MCF 10A (cell line): ENCODE results near the gene FOXP2. TPM values are rescaled to one million over a fixed set of nuclear protein-coding genes. Genes with fewer than 3 reads are reported as not detected.
"Not testable (repeated sequence)": the region's sequence is repeated elsewhere in the genome, so short reads cannot be mapped to it uniquely, and the experiment has no call there.

ENCODE experiments used
- BruUV-seq: library from RNA; stranded (reverse); fragments of 400-500 nt; replicated peaks from 2 replicates; lab custom pipeline; 2021; lab: Mats Ljungman, UMichigan
- CTCF ChIA-PET: fragments of 300-600 bp; sonication (Branson Sonifier 250); formaldehyde crosslinking; extraction: SDS; loops from one replicate; lab custom pipeline; 2021; ENCODE audit warnings: antibody characterized with exemption, inconsistent platforms; lab: Yijun Ruan, JAX
- POLR2A ChIA-PET: fragments of 300-600, 350-650 bp; sonication (Branson Sonifier 250); formaldehyde crosslinking; extraction: SDS; loops from one replicate; lab custom pipeline; 2020; ENCODE audit warnings: antibody characterized with exemption, inconsistent platforms; lab: Yijun Ruan, JAX
- DNase-seq: peaks from one replicate; pipeline ENCODE4 v3.0.0-alpha.2; 2018; ENCODE audit not compliant: unreplicated experiment
- H3K27ac Mint-ChIP-seq: one replicate; pipeline ENCODE4 v1.8.0; 2022; ENCODE audit warnings: mild to moderate bottlenecking, low read depth, mixed read lengths; ENCODE audit not compliant: unreplicated experiment
- H3K27me3 Mint-ChIP-seq: one replicate; pipeline ENCODE4 v1.8.0; 2022; ENCODE audit warnings: mixed read lengths; ENCODE audit not compliant: insufficient read depth, unreplicated experiment
- H3K36me3 Mint-ChIP-seq: one replicate; pipeline ENCODE4 v1.8.0; 2022; ENCODE audit warnings: mild to moderate bottlenecking, moderate library complexity, mixed read lengths; ENCODE audit not compliant: insufficient read depth, unreplicated experiment
- H3K4me1 Mint-ChIP-seq: one replicate; pipeline ENCODE4 v1.8.0; 2022; ENCODE audit warnings: mixed read lengths; ENCODE audit not compliant: insufficient read depth, unreplicated experiment
- H3K4me3 Mint-ChIP-seq: one replicate; pipeline ENCODE4 v1.8.0; 2022; ENCODE audit warnings: mild to moderate bottlenecking, moderate library complexity, mixed read lengths; ENCODE audit not compliant: unreplicated experiment
- H3K9me3 Mint-ChIP-seq: one replicate; pipeline ENCODE4 v1.8.0; 2022; ENCODE audit warnings: mixed read lengths; ENCODE audit not compliant: unreplicated experiment
- intact Hi-C: fragments of 100-400 bp; cut with micrococcal nuclease; formaldehyde crosslinking; loops from 2 replicates; pipeline ENCODE4 v1.14.1; 2022
- total RNA-seq: library from RNA; stranded (reverse); gene quantifications from 2 replicates; pipeline ENCODE4 v1.2.3, GENCODE V29; 2022
- TF ChIP-seq, protein P1 (sequence below): fragments of 200-600 bp; IDR thresholded peaks from one replicate; pipeline ENCODE4 v1.8.0; 2022; ENCODE audit warnings: antibody characterized with exemption, mild to moderate bottlenecking; ENCODE audit not compliant: unreplicated experiment

FOXP2 gene
- total RNA-seq, 1 experiment from 2014 or later = not detected

- ChIA-PET CTCF (interaction anchor here (0.6 kb wide), 1 partner anchor 568 kb away, joined by 6 read pairs; no protein-coding TSS in a partner anchor), POLR2A (no interaction called here)
- H3K27ac Mint-ChIP-seq = no peak overlapping the region
- intact Hi-C loops = no loop called here
- H3K4me3 Mint-ChIP-seq = no peak overlapping the region
- peak; percentile 5 for DNase-seq
- peaks cover 12% of the 10 kb centered on the region for H3K27me3 Mint-ChIP-seq
- TF ChIP-seq, protein P1, sequence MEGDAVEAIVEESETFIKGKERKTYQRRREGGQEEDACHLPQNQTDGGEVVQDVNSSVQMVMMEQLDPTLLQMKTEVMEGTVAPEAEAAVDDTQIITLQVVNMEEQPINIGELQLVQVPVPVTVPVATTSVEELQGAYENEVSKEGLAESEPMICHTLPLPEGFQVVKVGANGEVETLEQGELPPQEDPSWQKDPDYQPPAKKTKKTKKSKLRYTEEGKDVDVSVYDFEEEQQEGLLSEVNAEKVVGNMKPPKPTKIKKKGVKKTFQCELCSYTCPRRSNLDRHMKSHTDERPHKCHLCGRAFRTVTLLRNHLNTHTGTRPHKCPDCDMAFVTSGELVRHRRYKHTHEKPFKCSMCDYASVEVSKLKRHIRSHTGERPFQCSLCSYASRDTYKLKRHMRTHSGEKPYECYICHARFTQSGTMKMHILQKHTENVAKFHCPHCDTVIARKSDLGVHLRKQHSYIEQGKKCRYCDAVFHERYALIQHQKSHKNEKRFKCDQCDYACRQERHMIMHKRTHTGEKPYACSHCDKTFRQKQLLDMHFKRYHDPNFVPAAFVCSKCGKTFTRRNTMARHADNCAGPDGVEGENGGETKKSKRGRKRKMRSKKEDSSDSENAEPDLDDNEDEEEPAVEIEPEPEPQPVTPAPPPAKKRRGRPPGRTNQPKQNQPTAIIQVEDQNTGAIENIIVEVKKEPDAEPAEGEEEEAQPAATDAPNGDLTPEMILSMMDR = no peak
- no peaks in the 10 kb centered on the region for H3K36me3 Mint-ChIP-seq
- no peaks in the 10 kb centered on the region for H3K9me3 Mint-ChIP-seq
- no peaks in the 10 kb centered on the region for H3K4me1 Mint-ChIP-seq
- no TSS peak for BruUV-seq
Measured at GRCh38 chr7:114502454-114503254, 88.0 kb downstream of the FOXP2 start.

DNA sequence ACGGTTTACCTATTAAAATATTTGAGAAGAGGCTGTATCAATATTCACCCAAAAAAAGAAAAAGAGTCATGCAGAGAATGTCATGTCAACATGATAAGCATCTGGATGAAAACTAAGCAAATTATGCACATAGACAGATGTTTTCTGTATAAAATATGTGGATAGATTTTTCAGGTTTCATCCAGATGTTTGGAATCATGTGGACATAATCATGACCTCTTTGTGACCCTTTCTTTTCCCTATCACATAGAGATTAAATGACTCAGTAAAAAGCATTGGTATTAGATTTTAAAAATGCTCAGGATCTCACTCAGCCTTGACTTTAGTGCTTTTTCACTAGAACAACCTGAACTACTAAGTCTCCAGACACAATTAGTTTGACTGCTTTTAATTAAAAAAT is 90.0 kb downstream of the FOXP2 start:
- no peak overlapping the region for H3K27ac Mint-ChIP-seq
- intact Hi-C loops = no loop called here
- no peaks in the 10 kb centered on the region for H3K9me3 Mint-ChIP-seq
- H3K4me1 Mint-ChIP-seq = no peaks in the 10 kb centered on the region
- ChIA-PET POLR2A (no interaction called here), CTCF (no interaction called here)
- no peak for DNase-seq
- BruUV-seq = no TSS peak
- H3K27me3 Mint-ChIP-seq = peaks cover 12% of the 10 kb centered on the region
- H3K4me3 Mint-ChIP-seq = no peak overlapping the region
- H3K36me3 Mint-ChIP-seq = no peaks in the 10 kb centered on the region
- TF ChIP-seq, protein P1 = no peak

- POLR2A ChIA-PET = no interaction called here
- intact Hi-C loops = no loop called here
- H3K27me3 Mint-ChIP-seq = peaks cover 21% of the 10 kb centered on the region
Measured at GRCh38 chr7:114507381-114507780, 92.8 kb downstream of the FOXP2 start.

DNA sequence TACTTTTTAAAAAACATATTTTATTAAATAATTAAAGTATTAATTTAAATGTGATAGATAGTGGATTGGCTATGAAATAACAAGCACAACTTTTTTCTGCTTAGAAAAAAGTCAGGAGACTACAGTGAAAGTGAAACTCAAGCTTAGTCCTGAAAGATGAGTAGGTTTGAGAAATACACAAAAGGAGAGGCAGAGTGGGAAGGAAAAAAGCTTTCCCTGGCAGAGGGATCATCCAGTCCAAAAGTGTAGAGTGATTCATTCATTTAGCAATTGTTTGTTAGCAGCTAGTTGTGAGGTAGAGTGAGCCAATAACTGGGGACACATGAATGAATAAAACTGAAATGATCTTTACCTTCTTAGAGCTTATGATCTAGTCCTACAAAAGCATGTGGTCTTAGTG is 93.5 kb downstream of the FOXP2 start:
- no TSS peak for BruUV-seq
- Mint-ChIP-seq H3K9me3 (no peaks in the 10 kb centered on the region), H3K27ac (no peak overlapping the region), H3K36me3 (no peaks in the 10 kb centered on the region), H3K4me1 (no peaks in the 10 kb centered on the region), H3K27me3 (peaks cover 19% of the 10 kb centered on the region), H3K4me3 (no peak overlapping the region)
- DNase-seq = no peak
- intact Hi-C loops = no loop called here
- TF ChIP-seq, protein P1 = no peak
- ChIA-PET CTCF (interaction anchor here (0.6 kb wide), 1 partner anchor 27 kb away, joined by 3 read pairs; no protein-coding TSS in a partner anchor), POLR2A (no interaction called here)

More at GRCh38 chr7:114507381-114507780, 92.8 kb downstream of the FOXP2 start:
- Mint-ChIP-seq H3K9me3 (no peaks in the 10 kb centered on the region), H3K4me1 (no peaks in the 10 kb centered on the region), H3K36me3 (no peaks in the 10 kb centered on the region), H3K4me3 (no peak overlapping the region), H3K27ac (no peak overlapping the region)
- CTCF ChIA-PET = no interaction called here
- no TSS peak for BruUV-seq
- TF ChIP-seq, protein P1 = no peak
- no peak for DNase-seq

GRCh38 chr7:114510824-114511223 is 96.2 kb downstream of the FOXP2 start:
- H3K36me3 Mint-ChIP-seq, H3K4me1 Mint-ChIP-seq, intact Hi-C loops, BruUV-seq, H3K4me3 Mint-ChIP-seq, CTCF ChIA-PET, H3K9me3 Mint-ChIP-seq, DNase-seq, H3K27ac Mint-ChIP-seq, POLR2A ChIA-PET: not testable (repeated sequence)
- H3K27me3 Mint-ChIP-seq = peaks cover 17% of the 10 kb centered on the region
